Hepatocyte (in vitro differentiated cells): ENCODE data around the gene SFR1.

Experiments
- EZH2 ChIP-seq: fragments of 200-600 bp; sonication (generic); IDR thresholded peaks from 2 replicates; pipeline ENCODE4 v1.6.1; 2016; ENCODE audit warnings: antibody characterized with exemption, mild to moderate bottlenecking, borderline replicate concordance
- EZH2phosphoT487 ChIP-seq: fragments of 200-600 bp; sonication (generic); IDR thresholded peaks from one replicate; pipeline ENCODE4 v1.6.1; 2018; ENCODE audit warnings: antibody characterized with exemption, mild to moderate bottlenecking, low read depth, moderate library complexity; ENCODE audit not compliant: unreplicated experiment, severe bottlenecking
- TF ChIP-seq, protein P1 (sequence below): fragments of 200-600 bp; sonication (generic); IDR thresholded peaks from 2 replicates; pipeline ENCODE4 v1.5.1; 2016; ENCODE audit warnings: antibody characterized with exemption, mild to moderate bottlenecking; ENCODE audit not compliant: poor library complexity

DNA sequence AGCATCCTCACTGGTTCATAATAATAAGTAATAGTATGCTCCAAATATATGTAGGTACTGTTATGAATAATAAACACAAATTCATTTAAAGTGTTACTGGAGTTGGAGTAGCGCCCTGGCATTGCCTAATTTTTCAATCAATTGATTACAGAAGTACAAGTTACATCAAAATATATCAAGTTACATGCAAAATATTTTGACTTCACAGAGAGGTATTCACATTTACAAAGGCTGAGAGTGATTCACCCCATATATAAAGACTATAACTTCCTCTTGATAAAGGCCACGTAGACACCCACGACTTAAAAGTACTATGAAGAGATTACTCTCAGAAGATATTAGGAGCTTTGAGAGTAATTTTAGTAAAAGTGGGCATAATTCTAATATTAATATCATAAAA, 22.7 kb upstream of the SFR1 start:
- TF ChIP-seq, protein P1, sequence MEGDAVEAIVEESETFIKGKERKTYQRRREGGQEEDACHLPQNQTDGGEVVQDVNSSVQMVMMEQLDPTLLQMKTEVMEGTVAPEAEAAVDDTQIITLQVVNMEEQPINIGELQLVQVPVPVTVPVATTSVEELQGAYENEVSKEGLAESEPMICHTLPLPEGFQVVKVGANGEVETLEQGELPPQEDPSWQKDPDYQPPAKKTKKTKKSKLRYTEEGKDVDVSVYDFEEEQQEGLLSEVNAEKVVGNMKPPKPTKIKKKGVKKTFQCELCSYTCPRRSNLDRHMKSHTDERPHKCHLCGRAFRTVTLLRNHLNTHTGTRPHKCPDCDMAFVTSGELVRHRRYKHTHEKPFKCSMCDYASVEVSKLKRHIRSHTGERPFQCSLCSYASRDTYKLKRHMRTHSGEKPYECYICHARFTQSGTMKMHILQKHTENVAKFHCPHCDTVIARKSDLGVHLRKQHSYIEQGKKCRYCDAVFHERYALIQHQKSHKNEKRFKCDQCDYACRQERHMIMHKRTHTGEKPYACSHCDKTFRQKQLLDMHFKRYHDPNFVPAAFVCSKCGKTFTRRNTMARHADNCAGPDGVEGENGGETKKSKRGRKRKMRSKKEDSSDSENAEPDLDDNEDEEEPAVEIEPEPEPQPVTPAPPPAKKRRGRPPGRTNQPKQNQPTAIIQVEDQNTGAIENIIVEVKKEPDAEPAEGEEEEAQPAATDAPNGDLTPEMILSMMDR = no peak
- no peak for TF ChIP-seq EZH2
- no peak for TF ChIP-seq EZH2phosphoT487
